Cardiac muscle cell (in vitro differentiated cells and primary cell): Measurements from ENCODE around the gene SCN4A. TPM values are rescaled to one million over a fixed set of nuclear protein-coding genes. Genes with fewer than 3 reads are reported as not detected.

Experiments
- DNase-seq, 2 donors: peaks; one replicate each; pipeline versions ENCODE4 v3.0.0 to v3.0.0-alpha.2; 2010 to 2017; ENCODE audit warnings: low read depth in 1 of 2, low spot score in 1 of 2
- H3K27ac ChIP-seq: fragments of 200-600 bp; sonication (generic); 2 replicates; pipeline ENCODE4 v1.5.1; 2016
- H3K27me3 ChIP-seq: fragments of 200-600 bp; sonication (generic); 2 replicates; pipeline ENCODE4 v1.6.0; 2016; ENCODE audit warnings: control low read depth
- H3K36me3 ChIP-seq: fragments of 200-600 bp; sonication (generic); 2 replicates; pipeline ENCODE4 v1.5.1; 2016; ENCODE audit warnings: control low read depth
- H3K4me1 ChIP-seq: fragments of 200-600 bp; sonication (generic); 2 replicates; pipeline ENCODE4 v1.8.1; 2017; ENCODE audit warnings: low read depth, mild to moderate bottlenecking, mixed run types
- H3K4me3 ChIP-seq: fragments of 200-600 bp; sonication (generic); 2 replicates; pipeline ENCODE4 v1.5.1; 2016; ENCODE audit warnings: mild to moderate bottlenecking
- H3K9me3 ChIP-seq: fragments of 200-600 bp; sonication (generic); 2 replicates; pipeline ENCODE4 v1.5.1; 2017; ENCODE audit warnings: low read depth, mild to moderate bottlenecking, control low read depth
- CTCF ChIP-seq: IDR thresholded peaks from 2 replicates; pipeline ENCODE4 v1.5.1; 2012; ENCODE audit warnings: low read depth, mild to moderate bottlenecking, low read length
- polyA plus RNA-seq: library from polyadenylated mRNA; unstranded; fragments of >200 nt; fragmentation: Nextera tagmentation; extraction: Ambion mirVana; gene quantifications from 2 replicates; pipeline ENCODE4 v1.2.1, GENCODE V29; 2016
- total RNA-seq: library from RNA; depleted of rRNA; stranded (reverse); fragments of >200 nt; gene quantifications from 2 replicates; pipeline ENCODE4 v1.2.3, GENCODE V29; 2016

The SCN4A gene
- total and polyA plus RNA-seq, 2 experiments from 2014 or later, result 0.63 TPM; not detected in 1

GRCh38 chr17:63993368-63993985 is 20.8 kb upstream of the SCN4A start:
- no peak for DNase-seq
- H3K4me3 ChIP-seq, result no peak overlapping the region
- no peak overlapping the region for H3K27ac ChIP-seq
- H3K36me3 ChIP-seq, result no peaks in the 10 kb centered on the region
- no peak for TF ChIP-seq CTCF
- H3K9me3 ChIP-seq, result no peaks in the 10 kb centered on the region
- peaks cover 12% of the 10 kb centered on the region for H3K4me1 ChIP-seq
- H3K27me3 ChIP-seq, result peaks cover 49% of the 10 kb centered on the region

- Histone ChIP-seq H3K4me3 (no peak overlapping the region), H3K27ac (no peak overlapping the region), H3K27me3 (peaks cover 39% of the 10 kb centered on the region), H3K4me1 (peaks cover 31% of the 10 kb centered on the region), H3K9me3 (no peaks in the 10 kb centered on the region), H3K36me3 (no peaks in the 10 kb centered on the region)
- DNase-seq, result no peak
- TF ChIP-seq CTCF, result no peak
Measured at GRCh38 chr17:63991611-63992010, 18.9 kb upstream of the SCN4A start.

- H3K27ac ChIP-seq, result no peak overlapping the region
- no peak overlapping the region for H3K4me3 ChIP-seq
- H3K9me3 ChIP-seq, result no peaks in the 10 kb centered on the region
- H3K27me3 ChIP-seq, result peaks cover 29% of the 10 kb centered on the region
- no peak for DNase-seq
- H3K4me1 ChIP-seq, result peaks cover 33% of the 10 kb centered on the region
- H3K36me3 ChIP-seq, result no peaks in the 10 kb centered on the region
- no peak for TF ChIP-seq CTCF
Measured at GRCh38 chr17:63989622-63990345, 17.1 kb upstream of the SCN4A start.

- H3K27me3 ChIP-seq, result peaks cover 23% of the 10 kb centered on the region
- H3K4me1 ChIP-seq, result peaks cover 33% of the 10 kb centered on the region
- H3K4me3 ChIP-seq, result no peak overlapping the region
- no peak for TF ChIP-seq CTCF
- H3K27ac ChIP-seq, result peak overlapping the region; percentile 56
- no peaks in the 10 kb centered on the region for H3K36me3 ChIP-seq
- H3K9me3 ChIP-seq, result no peaks in the 10 kb centered on the region
- peak; percentile 42 to 64 for DNase-seq
Measured at GRCh38 chr17:63988741-63989621, 16.3 kb upstream of the SCN4A start.

GRCh38 chr17:63988127-63988478 is 15.4 kb upstream of the SCN4A start:
- no peaks in the 10 kb centered on the region for H3K36me3 ChIP-seq
- H3K9me3 ChIP-seq, result no peaks in the 10 kb centered on the region
- no peak for TF ChIP-seq CTCF
- no peak for DNase-seq
- H3K27ac ChIP-seq, result no peak overlapping the region
- peaks cover 33% of the 10 kb centered on the region for H3K4me1 ChIP-seq
- no peak overlapping the region for H3K4me3 ChIP-seq
- H3K27me3 ChIP-seq, result peaks cover 15% of the 10 kb centered on the region
